HepG2 (cell line): ENCODE data around the gene TSC22D4. TPM values are rescaled to one million over a fixed set of nuclear protein-coding genes. Genes with fewer than 3 reads are reported as not detected.
A peak's percentile ranks its signal among the peaks of the same experiment; 100 is the strongest.

Experiments
- ATAC-seq: fragments of 200-7000 bp; cut with Tn5 transposase; 3 replicates; pipeline ENCODE4 v1.9.1; 2020; ENCODE audit warnings: mild to moderate bottlenecking, moderate library complexity
- BruUV-seq: library from RNA; stranded (reverse); fragments of 400-500 nt; replicated peaks from 2 replicates; lab custom pipeline; 2021; lab: Mats Ljungman, UMichigan
- CTCF ChIA-PET: fragments of 300-600 bp; formaldehyde crosslinking; extraction: SDS; loops from one replicate; lab custom pipeline; 2021; ENCODE audit warnings: low total read pairs, inconsistent platforms, low intra/inter-chr PET ratio; lab: Yijun Ruan, JAX
- POLR2A ChIA-PET: fragments of 350-600 bp; sonication (Branson Sonifier 250); formaldehyde crosslinking; loops from one replicate; lab custom pipeline; 2020; ENCODE audit warnings: antibody characterized with exemption, inconsistent platforms; lab: Yijun Ruan, JAX
- DNase-seq: peaks from one replicate; pipeline ENCODE4 v3.0.0-alpha.2; 2015; ENCODE audit warnings: low spot score
- FAIRE-seq: peaks from 3 replicates; lab custom pipeline; 2011; peaks lifted over from hg19 to GRCh38; lab: Jason Lieb, UNC
- H2AFZ ChIP-seq: one replicate; pipeline ENCODE4 v1.6.1; 2011; ENCODE audit warnings: low read length, inconsistent platforms
- H3K27ac ChIP-seq: fragments of 300-600 bp; 3 replicates; pipeline ENCODE4 v1.8.0; 2011; ENCODE audit warnings: mixed run types, mild to moderate bottlenecking, mixed read lengths, low read length, inconsistent platforms; ENCODE audit not compliant: insufficient read depth; ENCODE audit errors: extremely low read length
- H3K27me3 ChIP-seq, 2 experiments: fragments of 200-600 bp in 1 of 2; 2 replicates in 1 of 2; 3 replicates in 1 of 2; pipeline versions ENCODE4 v1.6.0 to v1.8.0; 2011; ENCODE audit warnings: low read length in 2 of 2, mild to moderate bottlenecking in 2 of 2, moderate library complexity in 2 of 2, inconsistent platforms in 1 of 2; ENCODE audit not compliant: insufficient read depth in 2 of 2, control insufficient read depth in 1 of 2
- H3K36me3 ChIP-seq, 2 experiments: fragments of 200-600 bp in 1 of 2; replicated peaks in 1 of 2; 2 replicates in 1 of 2; 3 replicates in 1 of 2; pipeline versions ENCODE4 v1.5.1 to v1.8.0; 2011; ENCODE audit warnings: low read length in 2 of 2, inconsistent platforms in 1 of 2; ENCODE audit not compliant: insufficient read depth in 2 of 2, control insufficient read depth in 1 of 2
- H3K4me1 ChIP-seq: 2 replicates; pipeline ENCODE4 v1.5.1; 2012; ENCODE audit warnings: low read length, inconsistent platforms; ENCODE audit not compliant: insufficient read depth
- H3K4me2 ChIP-seq: 2 replicates; pipeline ENCODE4 v1.6.0; 2011; ENCODE audit warnings: low read depth, low read length, inconsistent platforms
- H3K4me3 ChIP-seq, 3 experiments: fragments of 200-600 bp in 1 of 3; sonication (generic), shearing (Covaris generic) in 1 of 3; replicated peaks in 1 of 3; 2 replicates each; pipeline ENCODE4 v1.5.1; 2011 to 2016; ENCODE audit warnings: low read length in 3 of 3, inconsistent platforms in 2 of 3, low read depth in 2 of 3, mild to moderate bottlenecking in 2 of 3, control low read depth in 1 of 3, mixed read lengths in 1 of 3; ENCODE audit not compliant: insufficient read depth in 1 of 3
- H3K79me2 ChIP-seq: one replicate; pipeline ENCODE4 v1.6.1; 2011; ENCODE audit warnings: low read length, inconsistent platforms; ENCODE audit not compliant: insufficient read depth
- H3K9ac ChIP-seq: 2 replicates; pipeline ENCODE4 v1.6.0; 2011; ENCODE audit warnings: mild to moderate bottlenecking, low read depth, low read length, inconsistent platforms; ENCODE audit not compliant: insufficient read depth
- H3K9me3 ChIP-seq: 2 replicates; pipeline ENCODE4 v1.5.1; 2012; ENCODE audit warnings: mild to moderate bottlenecking, low read length
- H4K20me1 ChIP-seq: 2 replicates; pipeline ENCODE4 v1.6.0; 2011; ENCODE audit warnings: inconsistent platforms, mild to moderate bottlenecking, low read length, moderate library complexity; ENCODE audit not compliant: insufficient read depth
- AGO2 ChIP-seq: fragments of 200-400 bp; formaldehyde crosslinking; optimal IDR thresholded peaks from 2 replicates; pipeline ENCODE3; 2017; ENCODE audit warnings: mild to moderate bottlenecking, low read depth, low read length, moderate library complexity
- RBFOX2 ChIP-seq: fragments of 200-400 bp; formaldehyde crosslinking; IDR thresholded peaks from 2 replicates; pipeline ENCODE4 v1.6.1; 2017; ENCODE audit warnings: low read depth, mild to moderate bottlenecking, low read length
- SNRNP70 ChIP-seq: fragments of 200-400 bp; formaldehyde crosslinking; IDR thresholded peaks from 2 replicates; pipeline ENCODE4 v1.6.1; 2017; ENCODE audit warnings: mild to moderate bottlenecking, low read depth, low read length, moderate library complexity
- ZBTB38 ChIP-seq: sonication (generic); formaldehyde crosslinking; IDR thresholded peaks from 2 replicates; pipeline ENCODE4 v1.5.1; 2020; ENCODE audit warnings: mild to moderate bottlenecking, missing genetic modification reagents
- ZNF687 ChIP-seq: sonication (generic); formaldehyde crosslinking; IDR thresholded peaks from 2 replicates; pipeline ENCODE4 v1.5.1; 2020; ENCODE audit warnings: mild to moderate bottlenecking, missing genetic modification reagents, moderate library complexity
- WGBS: methylation state at CpG from one replicate; pipeline ENCODE4 v1.1.6; 2017; ENCODE audit warnings: low lambda C conversion rate; 5-methylcytosine and 5-hydroxymethylcytosine counted together
- in situ Hi-C: cut with HindIII; loops from 2 replicates; pipeline ENCODE4 v1.10.0; 2017; ENCODE audit warnings: low pct_unique_long_range_greater_than_20kb; ENCODE audit not compliant: extremely low pct_ligation_motif_present
- intact Hi-C: fragments of 100-400 bp; cut with micrococcal nuclease; formaldehyde crosslinking; loops from one replicate; pipeline ENCODE4 v1.10.0; 2022; ENCODE audit not compliant: unreplicated experiment
- polyA plus RNA-seq, 8 experiments: library from polyadenylated mRNA; depleted of rRNA in 3 of 8; stranded (reverse) in 7 of 8; unstranded in 1 of 8; fragments of >200 nt; fragmentation: Illumina TruSeq in 4 of 8; extraction: Trizol in 4 of 8; gene quantifications; 2 replicates each; pipeline versions ENCODE4 v1.2.1 to v1.2.3, GENCODE V29; 2011 to 2016; ENCODE audit warnings: low read depth in 4 of 8, missing spikeins in 1 of 8, mixed read lengths in 1 of 8; ENCODE audit not compliant: insufficient read depth in 1 of 8
- total RNA-seq, 5 experiments: library from RNA; depleted of rRNA; stranded (reverse); fragments of >200 nt; fragmentation: Illumina TruSeq; extraction: Trizol; gene quantifications; 2 replicates each; pipeline ENCODE4 v1.2.3, GENCODE V29; 2016; ENCODE audit warnings: low read depth in 1 of 5

The TSC22D4 gene
- total and polyA plus RNA-seq, 2 of the 13 experiments (the other 11 are each of a cell fraction or from before 2014, with no cell fraction given): 7.7 to 8.7 TPM

GRCh38 chr7:100432621-100433275, 46.3 kb downstream of the TSC22D4 start:
- DNase-seq: no peak
- ChIA-PET POLR2A (interaction anchor here (5.0 kb wide), 1 partner anchor 13 kb away, joined by 72 read pairs; no protein-coding TSS in a partner anchor), CTCF (no interaction called here)
- no peaks in the 10 kb centered on the region; a peak in 1 of 5 replicates for H3K27me3 ChIP-seq
- peaks cover 5 to 30% of the 10 kb centered on the region in 2 experiments for H3K36me3 ChIP-seq
- peak overlapping the region; percentile 98; the same call in 1 of the 2 replicates for H3K9ac ChIP-seq
- peaks cover 67% of the 10 kb centered on the region for H3K4me1 ChIP-seq
- H3K9me3 ChIP-seq: no peaks in the 10 kb centered on the region
- in situ Hi-C loops: no loop called here
- WGBS: 96% methylated on average over 19 of the region's 21 CpGs
- ATAC-seq: no peak
- TF ChIP-seq AGO2 (peak; percentile 74), ZNF687 (CRISPR knock-in tag) (0 out of 2 replicates have a peak, but pooled peaks have one; percentile 18), ZBTB38 (CRISPR knock-in tag) (peak; percentile 39; the same call in 1 of the 2 replicates), RBFOX2 (peak; percentile 56), SNRNP70 (no peak)
- H4K20me1 ChIP-seq: no peaks in the 10 kb centered on the region; the same call in 1 of the 2 replicates
- H2AFZ ChIP-seq: no peak overlapping the region
- H3K27ac ChIP-seq: peak overlapping the region; percentile 36
- H3K79me2 ChIP-seq: peaks cover 37% of the 10 kb centered on the region
- no peak overlapping the region for H3K4me3 ChIP-seq
- intact Hi-C loops: no loop called here
- FAIRE-seq: no peak
- peak overlapping the region; percentile 94; the same call in 1 of the 2 replicates for H3K4me2 ChIP-seq
- BruUV-seq: no TSS peak
